ENCODE measurements around the gene NABP2.

NABP2 gene

GRCh38 chr12:56274299-56274698 lies 50.2 kb downstream of the NABP2 start:
- H3K4me1 ChIP-seq (ENCODE audit: control insufficient read depth, low read length) = no peaks in the 10 kb centered on the region
- no peak overlapping the region for H3K4me3 ChIP-seq (ENCODE audit: low read length)
- no peaks in the 10 kb centered on the region for H3K27me3 ChIP-seq (ENCODE audit: control insufficient read depth, low read length)
- H3K79me2 ChIP-seq (ENCODE audit: control insufficient read depth, low read length) = no peaks in the 10 kb centered on the region
- no peak overlapping the region for H3K4me2 ChIP-seq (ENCODE audit: low read length)
- H3K9me3 ChIP-seq (ENCODE audit: control insufficient read depth, insufficient read depth, low read length) = no peaks in the 10 kb centered on the region
- peaks cover 27% of the 10 kb centered on the region for H3F3A ChIP-seq (ENCODE audit: control insufficient read depth, insufficient read depth)
- no peak overlapping the region for H3K27ac ChIP-seq (ENCODE audit: low read depth, low read length)
- H4K20me1 ChIP-seq (ENCODE audit: control insufficient read depth, insufficient read depth, low read depth, low read length) = no peaks in the 10 kb centered on the region
- no peak for TF ChIP-seq EZH2phosphoT487 (IDR thresholded peaks at IDR 0.05; ENCODE audit: borderline replicate concordance, low read length)
- TF ChIP-seq CTCF (IDR thresholded peaks at IDR 0.05; ENCODE audit: low read depth, low read length, poor library complexity, severe bottlenecking) = no peak
- H3K9me2 ChIP-seq (replicated peaks; ENCODE audit: control insufficient read depth, low read length) = no peaks in the 10 kb centered on the region
- peaks cover 89% of the 10 kb centered on the region for H3K36me3 ChIP-seq (ENCODE audit: control insufficient read depth, low read length)

- Histone ChIP-seq H3K4me1 (ENCODE audit: control insufficient read depth, low read length) (no peaks in the 10 kb centered on the region), H3K27ac (ENCODE audit: low read depth, low read length) (no peak overlapping the region), H3K4me2 (ENCODE audit: low read length) (no peak overlapping the region), H3K27me3 (ENCODE audit: control insufficient read depth, low read length) (no peaks in the 10 kb centered on the region), H3K9me3 (ENCODE audit: control insufficient read depth, insufficient read depth, low read length) (no peaks in the 10 kb centered on the region), H3F3A (ENCODE audit: control insufficient read depth, insufficient read depth) (peaks cover 8% of the 10 kb centered on the region; the same call in 1 of the 2 replicates), H3K4me3 (ENCODE audit: low read length) (no peak overlapping the region), H3K36me3 (ENCODE audit: control insufficient read depth, low read length) (peaks cover 93% of the 10 kb centered on the region), H4K20me1 (ENCODE audit: control insufficient read depth, insufficient read depth, low read depth, low read length) (no peaks in the 10 kb centered on the region), H3K9me2 (replicated peaks; ENCODE audit: control insufficient read depth, low read length) (no peaks in the 10 kb centered on the region), H3K79me2 (ENCODE audit: control insufficient read depth, low read length) (no peaks in the 10 kb centered on the region)
- no peak for TF ChIP-seq EZH2phosphoT487 (IDR thresholded peaks at IDR 0.05; ENCODE audit: borderline replicate concordance, low read length)
- no peak for TF ChIP-seq CTCF (IDR thresholded peaks at IDR 0.05; ENCODE audit: low read depth, low read length, poor library complexity, severe bottlenecking)
Measured at GRCh38 chr12:56278905-56279304, 54.8 kb downstream of the NABP2 start.
